ENCODE measurements around the gene CXCR2.
"Not testable (repeated sequence)": the region's sequence is repeated elsewhere in the genome, so short reads cannot be mapped to it uniquely, and the experiment has no call there.

The CXCR2 gene

GRCh38 chr2:218130822-218131221, 5.0 kb downstream of the CXCR2 start:
- DNase-seq = no peak

- no peak for DNase-seq
Measured at GRCh38 chr2:218137514-218137913, 11.7 kb downstream of the CXCR2 start.

- DNase-seq = no peak
Measured at GRCh38 chr2:218138047-218138446, 12.2 kb downstream of the CXCR2 start.

GRCh38 chr2:218145124-218145523, 19.3 kb downstream of the CXCR2 start:
- no peak for DNase-seq

GRCh38 chr2:218146056-218146455, 20.2 kb downstream of the CXCR2 start:
- DNase-seq = no peak

- DNase-seq = no peak
Measured at GRCh38 chr2:218149098-218149497, 23.3 kb downstream of the CXCR2 start.

GRCh38 chr2:218149848-218150440, 24.1 kb downstream of the CXCR2 start:
- DNase-seq = no peak

- no peak for DNase-seq
Measured at GRCh38 chr2:218152172-218152571, 26.3 kb downstream of the CXCR2 start.

- DNase-seq = no peak
Measured at GRCh38 chr2:218152777-218153176, 26.9 kb downstream of the CXCR2 start.

- no peak for DNase-seq
Measured at GRCh38 chr2:218155953-218156479, 30.2 kb downstream of the CXCR2 start.

GRCh38 chr2:218161644-218162043, 35.8 kb downstream of the CXCR2 start:
- no peak for DNase-seq

- DNase-seq = no peak
Measured at GRCh38 chr2:218162814-218163213, 37.0 kb downstream of the CXCR2 start.

- DNase-seq = peak; percentile 37
Measured at GRCh38 chr2:218166791-218167190, 41.0 kb downstream of the CXCR2 start, which contains the start of gene CXCR1. CXCR1 (minus strand) TSS chr2:218166962; CDS start chr2:218165211, 1,751 bp downstream.

GRCh38 chr2:218168016-218168415, 42.2 kb downstream of the CXCR2 start:
- no peak for DNase-seq

GRCh38 chr2:218168635-218169462, 43.0 kb downstream of the CXCR2 start:
- DNase-seq = peak; percentile 61

- DNase-seq = no peak
Measured at GRCh38 chr2:218169757-218170546, 44.1 kb downstream of the CXCR2 start.

- DNase-seq = not testable (repeated sequence)
Measured at GRCh38 chr2:218171744-218172143, 45.9 kb downstream of the CXCR2 start.

- DNase-seq = no peak
Measured at GRCh38 chr2:218172845-218173244, 47.0 kb downstream of the CXCR2 start.

GRCh38 chr2:218179782-218180181, 54.0 kb downstream of the CXCR2 start:
- DNase-seq = no peak

- no peak for DNase-seq
Measured at GRCh38 chr2:218180467-218181114, 54.8 kb downstream of the CXCR2 start.

- no peak for DNase-seq
Measured at GRCh38 chr2:218184331-218184730, 58.5 kb downstream of the CXCR2 start.

- peak; percentile 69 for DNase-seq
Measured at GRCh38 chr2:218186355-218186766, 60.5 kb downstream of the CXCR2 start.

All from CD4-positive, alpha-beta T cell treated with Interferon gamma for 1 hour (primary cell).